Activated T-cell treated with anti-CD3 and anti-CD28 coated beads, Interleukin-2, amount 50 U/mL, for 72 hours (primary cell): Measurements from ENCODE around the gene NAGLU. TPM values are rescaled to one million over a fixed set of nuclear protein-coding genes. Genes with fewer than 3 reads are reported as not detected.
"Not testable (repeated sequence)": the region's sequence is repeated elsewhere in the genome, so short reads cannot be mapped to it uniquely, and the experiment has no call there.

ENCODE experiments used
- ATAC-seq, 2 donors: fragments of 150-1000 bp; cut with Tn5 transposase; replicated peaks in 1 of 2; 2 replicates each; pipeline ENCODE4 v1.10.0; 2021; ENCODE audit warnings: moderate library complexity in 2 of 2, mild to moderate bottlenecking in 1 of 2
- DNase-seq, 2 donors: peaks; one replicate each; pipeline ENCODE4 v3.0.0; 2021 to 2022; ENCODE audit warnings: mixed read lengths in 1 of 2
- H3K27ac Mint-ChIP-seq: one replicate; pipeline ENCODE4 v1.8.0; 2022; ENCODE audit warnings: mild to moderate bottlenecking, moderate library complexity, mixed read lengths
- H3K27me3 Mint-ChIP-seq: one replicate; pipeline ENCODE4 v1.8.0; 2022; ENCODE audit warnings: low read depth, mixed read lengths
- H3K36me3 Mint-ChIP-seq, 2 donors: one replicate each; pipeline ENCODE4 v1.8.0; 2022; ENCODE audit warnings: mixed read lengths in 2 of 2, mild to moderate bottlenecking in 1 of 2; ENCODE audit not compliant: insufficient read depth in 2 of 2
- H3K4me1 Mint-ChIP-seq: one replicate; pipeline ENCODE4 v1.8.0; 2022; ENCODE audit warnings: low read depth, mixed read lengths
- H3K4me3 Mint-ChIP-seq, 2 donors: one replicate each; pipeline ENCODE4 v1.8.0; 2022; ENCODE audit warnings: mild to moderate bottlenecking in 2 of 2, mixed read lengths in 2 of 2, moderate library complexity in 2 of 2
- H3K9me3 Mint-ChIP-seq, 2 donors: one replicate each; pipeline ENCODE4 v1.8.0; 2022; ENCODE audit warnings: mixed read lengths in 2 of 2
- total RNA-seq, 2 donors: library from RNA; stranded (reverse); gene quantifications; one replicate each; pipeline ENCODE4 v1.2.3, GENCODE V29; 2022

NAGLU gene
- total RNA-seq, 2 donors from 2014 or later, result 9.4 to 9.8 TPM

DNA sequence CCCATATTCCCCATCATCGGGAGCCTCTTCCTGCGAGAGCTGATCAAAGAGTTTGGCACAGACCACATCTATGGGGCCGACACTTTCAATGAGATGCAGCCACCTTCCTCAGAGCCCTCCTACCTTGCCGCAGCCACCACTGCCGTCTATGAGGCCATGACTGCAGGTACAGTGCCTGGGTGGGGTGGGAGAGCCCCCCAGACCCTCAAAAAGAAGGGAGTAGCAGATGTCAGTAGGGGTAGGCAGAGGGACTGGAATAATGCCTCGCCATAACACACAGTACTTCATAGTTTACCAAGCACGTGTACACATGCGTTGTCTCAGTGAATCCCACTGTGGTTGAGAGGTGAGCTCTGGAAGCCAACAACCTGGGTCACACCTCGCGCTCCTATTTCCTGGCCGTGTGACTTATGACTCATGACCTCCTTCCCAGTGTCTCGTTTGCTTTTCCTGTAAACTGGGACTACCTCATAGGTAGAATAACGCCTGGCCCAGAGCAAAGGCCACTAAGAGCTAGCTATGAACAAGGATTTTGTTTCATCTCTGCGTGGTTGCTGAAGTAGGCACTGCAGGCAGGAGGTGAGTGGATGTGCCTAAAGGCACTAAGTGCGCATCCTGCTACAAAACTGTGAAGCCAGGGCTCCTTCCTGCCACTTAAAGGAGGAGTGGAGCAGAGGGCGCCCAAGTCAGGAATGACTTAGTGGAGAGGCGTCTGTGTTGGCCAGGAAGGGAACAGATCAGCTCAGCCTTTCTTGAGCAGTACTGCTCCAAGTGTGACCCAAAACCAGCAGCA lies 5.2 kb downstream of the NAGLU start:
- ATAC-seq (peak; percentile 24 to 25), DNase-seq (no peak)
- H3K27ac Mint-ChIP-seq, result no peak overlapping the region
- no peaks in the 10 kb centered on the region for H3K27me3 Mint-ChIP-seq
- H3K4me3 Mint-ChIP-seq, result peak overlapping the region in 1 of 2 donors; percentile 35
- H3K36me3 Mint-ChIP-seq, result peaks cover 0 to 7% of the 10 kb centered on the region in 2 donors
- no peaks in the 10 kb centered on the region for H3K9me3 Mint-ChIP-seq
- peaks cover 39% of the 10 kb centered on the region for H3K4me1 Mint-ChIP-seq

DNA sequence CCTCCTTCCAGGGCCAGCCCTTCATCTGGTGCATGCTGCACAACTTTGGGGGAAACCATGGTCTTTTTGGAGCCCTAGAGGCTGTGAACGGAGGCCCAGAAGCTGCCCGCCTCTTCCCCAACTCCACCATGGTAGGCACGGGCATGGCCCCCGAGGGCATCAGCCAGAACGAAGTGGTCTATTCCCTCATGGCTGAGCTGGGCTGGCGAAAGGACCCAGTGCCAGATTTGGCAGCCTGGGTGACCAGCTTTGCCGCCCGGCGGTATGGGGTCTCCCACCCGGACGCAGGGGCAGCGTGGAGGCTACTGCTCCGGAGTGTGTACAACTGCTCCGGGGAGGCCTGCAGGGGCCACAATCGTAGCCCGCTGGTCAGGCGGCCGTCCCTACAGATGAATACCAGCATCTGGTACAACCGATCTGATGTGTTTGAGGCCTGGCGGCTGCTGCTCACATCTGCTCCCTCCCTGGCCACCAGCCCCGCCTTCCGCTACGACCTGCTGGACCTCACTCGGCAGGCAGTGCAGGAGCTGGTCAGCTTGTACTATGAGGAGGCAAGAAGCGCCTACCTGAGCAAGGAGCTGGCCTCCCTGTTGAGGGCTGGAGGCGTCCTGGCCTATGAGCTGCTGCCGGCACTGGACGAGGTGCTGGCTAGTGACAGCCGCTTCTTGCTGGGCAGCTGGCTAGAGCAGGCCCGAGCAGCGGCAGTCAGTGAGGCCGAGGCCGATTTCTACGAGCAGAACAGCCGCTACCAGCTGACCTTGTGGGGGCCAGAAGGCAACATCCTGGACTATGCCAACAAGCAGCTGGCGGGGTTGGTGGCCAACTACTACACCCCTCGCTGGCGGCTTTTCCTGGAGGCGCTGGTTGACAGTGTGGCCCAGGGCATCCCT lies 7.4 kb downstream of the NAGLU start:
- Mint-ChIP-seq H3K36me3 (peaks cover 0 to 7% of the 10 kb centered on the region in 2 donors), H3K27me3 (no peaks in the 10 kb centered on the region), H3K4me1 (peaks cover 24% of the 10 kb centered on the region), H3K27ac (no peak overlapping the region), H3K9me3 (no peaks in the 10 kb centered on the region), H3K4me3 (no peak overlapping the region)
- ATAC-seq (no peak), DNase-seq (no peak)

DNA sequence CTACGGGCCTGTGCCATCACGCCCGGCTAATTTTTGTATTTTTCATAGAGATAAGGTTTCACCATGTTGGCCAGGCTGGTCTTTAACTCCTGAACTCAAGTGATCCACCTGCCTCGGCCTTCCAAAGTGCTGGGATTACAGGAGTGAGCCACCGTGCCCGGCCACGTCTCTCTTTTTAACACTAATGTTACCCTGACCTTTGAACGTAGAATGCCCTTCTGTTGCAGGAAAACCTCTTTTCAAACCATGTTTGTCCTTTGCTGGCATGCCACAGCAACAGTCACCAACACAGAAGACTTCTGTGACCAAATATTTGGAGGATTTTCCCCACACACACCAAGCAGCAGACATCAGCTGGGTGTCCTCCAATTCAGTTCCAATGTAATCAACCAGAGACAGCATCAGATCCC lies 8.8 kb downstream of the NAGLU start:
- ATAC-seq (no peak), DNase-seq (no peak)
- peaks cover 26% of the 10 kb centered on the region for H3K4me1 Mint-ChIP-seq
- H3K27ac Mint-ChIP-seq, result no peak overlapping the region
- H3K27me3 Mint-ChIP-seq, result no peaks in the 10 kb centered on the region
- no peaks in the 10 kb centered on the region for H3K9me3 Mint-ChIP-seq
- no peaks in the 10 kb centered on the region for H3K36me3 Mint-ChIP-seq
- no peak overlapping the region for H3K4me3 Mint-ChIP-seq

DNA sequence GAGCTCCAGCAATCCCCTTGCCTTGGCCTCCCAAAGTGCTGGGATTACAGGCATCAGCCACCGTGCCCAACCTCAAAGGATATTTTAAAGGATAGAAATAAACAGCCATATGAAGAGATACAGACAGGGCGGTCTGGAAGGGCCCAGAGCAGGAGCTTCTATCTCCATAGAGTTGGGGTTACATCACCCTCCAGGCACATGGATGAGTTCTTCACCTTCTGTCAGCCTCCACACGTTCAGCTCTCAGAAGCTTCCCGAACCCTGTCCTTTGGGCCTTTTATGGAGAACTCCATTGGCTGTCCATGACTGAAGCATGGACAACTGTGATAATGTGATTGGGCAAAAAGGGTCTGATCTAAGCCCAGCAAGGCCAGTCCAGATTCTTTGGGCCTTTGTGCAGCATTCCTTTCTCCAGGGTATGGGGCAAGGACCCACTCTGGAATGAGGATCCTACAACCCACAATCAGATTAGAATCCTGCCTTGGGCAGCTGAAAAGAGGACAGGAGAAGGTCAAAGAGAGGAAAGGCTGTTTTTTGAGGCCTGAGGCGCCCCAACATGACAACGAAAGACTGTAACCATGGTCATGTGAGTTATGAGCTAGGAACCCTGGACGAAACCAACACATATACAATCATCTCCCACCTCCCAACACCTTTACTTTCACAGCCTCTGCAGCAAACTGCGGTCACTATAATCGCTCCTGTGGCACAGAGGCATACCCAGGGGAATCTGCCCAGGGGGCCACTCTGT lies 9.9 kb downstream of the NAGLU start:
- peaks cover 19% of the 10 kb centered on the region for H3K4me1 Mint-ChIP-seq
- H3K9me3 Mint-ChIP-seq, H3K36me3 Mint-ChIP-seq, H3K4me3 Mint-ChIP-seq, DNase-seq, H3K27me3 Mint-ChIP-seq, ATAC-seq, H3K27ac Mint-ChIP-seq: not testable (repeated sequence)

DNA sequence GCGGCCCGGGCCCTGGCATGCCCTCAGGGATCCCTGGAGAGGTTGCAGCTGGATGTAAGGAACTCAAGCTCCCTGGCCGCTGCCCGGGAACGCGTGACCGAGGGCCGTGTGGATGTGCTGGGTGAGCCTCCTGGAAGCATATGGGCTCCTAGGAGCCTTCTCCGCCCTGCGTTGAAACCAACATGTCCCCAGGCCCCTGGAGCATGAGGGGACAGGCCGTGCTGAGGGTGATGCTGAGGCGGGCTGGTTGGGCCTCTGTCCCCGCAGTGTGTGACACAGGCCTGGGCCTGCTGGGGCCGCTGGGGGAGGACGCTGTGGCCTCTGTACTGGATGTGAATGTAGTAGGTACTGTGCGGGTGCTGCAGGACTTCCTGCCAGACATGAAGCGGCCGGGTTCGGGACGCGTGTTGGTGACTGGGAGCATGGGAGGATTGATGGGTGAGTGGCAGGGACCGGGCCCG lies 11.0 kb downstream of the NAGLU start:
- ATAC-seq (no peak), DNase-seq (no peak)
- H3K4me3 Mint-ChIP-seq, result peak overlapping the region in 1 of 2 donors; percentile 12
- no peaks in the 10 kb centered on the region for H3K9me3 Mint-ChIP-seq
- H3K36me3 Mint-ChIP-seq, result no peaks in the 10 kb centered on the region
- peaks cover 14% of the 10 kb centered on the region for H3K4me1 Mint-ChIP-seq
- no peak overlapping the region for H3K27ac Mint-ChIP-seq
- H3K27me3 Mint-ChIP-seq, result no peaks in the 10 kb centered on the region

DNA sequence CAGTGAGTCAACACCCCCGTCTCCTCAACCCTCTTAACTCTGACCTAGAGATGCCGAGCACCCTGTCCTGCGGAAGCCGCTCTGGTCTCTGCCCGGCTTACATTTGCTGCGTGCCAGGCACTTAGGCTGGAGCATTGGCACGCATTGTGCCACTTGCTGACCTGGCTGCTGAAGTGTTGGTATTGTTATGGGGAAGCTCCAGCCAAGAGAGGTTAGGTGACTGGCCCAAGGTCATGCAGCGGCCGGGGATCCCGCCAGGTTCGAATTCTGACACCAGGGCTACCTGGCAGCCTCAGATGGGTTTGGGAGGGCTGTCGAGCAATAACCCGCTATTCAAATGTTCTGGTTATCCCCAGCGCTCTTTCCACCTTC lies 11.6 kb downstream of the NAGLU start:
- no peak for DNase-seq
- H3K4me3 Mint-ChIP-seq, result peak overlapping the region in 1 of 2 donors; percentile 56

DNA sequence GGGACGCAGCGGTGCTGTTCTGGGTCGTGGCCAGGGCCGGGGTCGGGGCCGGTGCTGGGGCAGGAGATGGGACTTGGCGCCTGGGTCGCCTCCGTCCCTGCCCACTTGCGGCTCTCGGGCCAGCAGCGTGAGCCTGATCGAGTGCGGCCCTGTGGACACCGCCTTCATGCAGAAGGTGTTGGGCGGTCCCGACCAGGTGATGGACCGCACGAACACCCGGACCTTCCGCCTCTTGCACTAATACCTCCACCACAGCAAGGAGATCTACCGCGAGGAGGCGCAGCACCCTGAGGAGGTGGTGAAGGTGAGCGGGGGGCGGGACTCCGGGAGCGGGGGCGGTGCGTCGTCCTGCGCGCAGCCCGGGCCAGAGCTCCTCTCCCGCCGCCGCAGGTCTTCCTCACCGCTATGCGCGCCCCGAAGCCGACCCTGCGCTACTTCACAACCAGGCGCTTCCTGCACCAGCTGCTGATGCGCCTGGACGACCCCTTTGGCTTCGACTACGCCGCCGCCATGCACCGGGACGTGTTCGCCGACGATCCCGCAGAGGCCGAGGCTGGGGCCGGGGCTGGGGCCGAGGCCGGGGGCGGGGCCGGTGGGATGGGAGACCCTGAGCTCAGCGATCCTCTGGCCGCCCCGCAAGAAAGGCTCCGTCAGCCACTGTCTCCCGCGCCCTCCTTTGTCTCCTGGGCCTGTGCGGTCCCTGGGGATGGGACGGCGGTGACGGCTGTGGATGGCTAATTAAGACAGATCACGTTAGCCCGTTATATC lies 12.2 kb downstream of the NAGLU start:
- no peak overlapping the region for H3K27ac Mint-ChIP-seq
- no peaks in the 10 kb centered on the region for H3K9me3 Mint-ChIP-seq
- H3K4me3 Mint-ChIP-seq, result peak overlapping the region; percentile 35 to 56
- DNase-seq (peak; percentile 82 to 91), ATAC-seq (peak; percentile 84 to 90)
- H3K36me3 Mint-ChIP-seq, result no peaks in the 10 kb centered on the region
- no peaks in the 10 kb centered on the region for H3K27me3 Mint-ChIP-seq
- H3K4me1 Mint-ChIP-seq, result peaks cover 22% of the 10 kb centered on the region

More for the DNA sequence above, 11.6 kb downstream of the NAGLU start:
- H3K27me3 Mint-ChIP-seq, result no peaks in the 10 kb centered on the region
- H3K27ac Mint-ChIP-seq, result no peak overlapping the region
- H3K9me3 Mint-ChIP-seq, result no peaks in the 10 kb centered on the region
- no peaks in the 10 kb centered on the region for H3K36me3 Mint-ChIP-seq
- no peak for ATAC-seq
- H3K4me1 Mint-ChIP-seq, result peaks cover 18% of the 10 kb centered on the region

DNA sequence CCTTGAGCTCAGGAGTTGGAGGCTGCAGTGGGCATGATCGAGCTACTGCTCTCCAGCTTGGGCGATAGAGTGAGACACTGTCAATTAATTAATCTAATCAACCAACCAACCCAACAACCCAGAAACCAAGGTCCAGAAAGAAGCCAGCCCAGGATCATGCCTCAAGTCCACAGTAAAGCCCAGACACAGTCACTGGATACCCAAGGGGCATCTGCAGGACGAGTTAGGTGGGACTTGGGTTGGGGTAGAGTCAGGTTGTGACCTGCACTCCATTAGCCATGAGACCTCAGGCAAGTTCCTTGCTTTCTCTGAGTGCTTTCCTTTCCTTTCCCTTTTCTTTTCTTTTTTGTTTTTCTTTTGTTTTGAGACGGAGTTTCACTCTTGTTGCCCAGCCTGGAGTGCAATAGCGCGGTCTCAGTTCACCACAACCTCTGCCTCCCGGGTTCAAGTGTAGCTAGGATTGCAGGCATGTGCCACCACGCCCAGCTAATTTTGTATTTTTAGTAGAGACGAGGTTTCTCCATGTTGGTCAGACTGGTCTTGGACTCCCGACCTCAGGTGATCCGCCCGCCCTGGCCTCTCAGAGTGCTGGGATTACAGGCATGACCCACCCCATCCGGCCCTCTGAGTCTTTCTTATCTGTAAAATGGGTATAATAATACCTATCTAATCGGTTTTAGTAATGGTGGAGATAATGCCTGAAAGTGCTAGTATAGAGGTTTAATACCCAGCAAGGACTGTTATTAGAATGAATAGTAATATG lies 13.1 kb downstream of the NAGLU start:
- ATAC-seq, result no peak
- Mint-ChIP-seq H3K27ac (no peak overlapping the region), H3K27me3 (no peaks in the 10 kb centered on the region), H3K9me3 (no peaks in the 10 kb centered on the region), H3K4me3 (peak overlapping the region; percentile 35 to 56), H3K4me1 (peaks cover 22% of the 10 kb centered on the region), H3K36me3 (no peaks in the 10 kb centered on the region)
- no peak for DNase-seq

DNA sequence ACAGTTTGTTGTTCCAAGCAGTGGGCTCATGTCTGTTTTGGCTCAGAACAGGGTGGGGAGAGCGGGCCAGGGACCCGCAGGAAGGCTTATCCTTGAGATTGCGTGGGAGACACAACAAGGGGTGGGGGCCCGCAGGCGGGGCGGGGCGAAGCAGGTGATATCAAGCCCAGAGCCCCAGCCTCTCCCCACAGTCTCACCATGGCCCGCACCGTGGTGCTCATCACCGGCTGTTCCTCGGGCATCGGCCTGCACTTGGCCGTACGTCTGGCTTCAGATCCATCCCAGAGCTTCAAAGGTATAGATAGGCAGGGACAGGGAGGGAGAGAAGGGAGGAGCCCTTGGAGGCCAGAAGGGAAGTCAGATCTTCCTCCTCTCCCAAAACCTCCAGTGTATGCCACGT lies 16.7 kb downstream of the NAGLU start, which contains the start of gene HSD17B1:
Gene HSD17B1 (plus strand): TSS at position 188 of the 400 bp plus-strand sequence. CDS start 11 bp downstream, at position 199.
- not testable (repeated sequence) for H3K27me3 Mint-ChIP-seq, DNase-seq, ATAC-seq, H3K27ac Mint-ChIP-seq, H3K36me3 Mint-ChIP-seq, H3K9me3 Mint-ChIP-seq
- peak within 1 kb of the TSS; percentile 88 to 94 for H3K4me3 Mint-ChIP-seq
- peaks cover 30% of the 10 kb centered on the region for H3K4me1 Mint-ChIP-seq

DNA sequence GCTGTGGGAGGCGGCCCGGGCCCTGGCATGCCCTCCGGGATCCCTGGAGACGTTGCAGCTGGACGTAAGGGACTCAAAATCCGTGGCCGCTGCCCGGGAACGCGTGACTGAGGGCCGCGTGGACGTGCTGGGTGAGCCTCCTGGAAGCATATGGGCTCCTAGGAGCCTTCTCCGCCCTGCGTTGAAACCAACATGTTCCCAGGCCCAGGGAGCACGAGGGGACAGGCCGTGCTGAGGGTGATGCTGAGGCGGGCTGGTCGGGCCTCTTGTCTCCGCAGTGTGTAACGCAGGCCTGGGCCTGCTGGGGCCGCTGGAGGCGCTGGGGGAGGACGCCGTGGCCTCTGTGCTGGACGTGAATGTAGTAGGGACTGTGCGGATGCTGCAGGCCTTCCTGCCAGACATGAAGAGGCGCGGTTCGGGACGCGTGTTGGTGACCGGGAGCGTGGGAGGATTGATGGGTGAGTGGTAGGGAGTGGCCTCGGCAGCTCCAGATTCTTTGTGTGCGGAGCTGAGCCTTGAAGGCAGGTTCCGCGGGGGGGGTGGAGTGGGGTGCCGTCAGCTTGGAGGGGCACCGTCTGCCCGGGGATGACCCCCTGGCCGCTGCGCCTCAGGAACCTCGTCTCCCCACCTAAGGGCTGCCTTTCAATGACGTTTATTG lies 17.2 kb downstream of the NAGLU start:
- no peaks in the 10 kb centered on the region for H3K9me3 Mint-ChIP-seq
- H3K4me1 Mint-ChIP-seq, result peaks cover 30% of the 10 kb centered on the region
- H3K27ac Mint-ChIP-seq, result no peak overlapping the region
- H3K36me3 Mint-ChIP-seq, result no peaks in the 10 kb centered on the region
- no peak for DNase-seq
- no peaks in the 10 kb centered on the region for H3K27me3 Mint-ChIP-seq
- H3K4me3 Mint-ChIP-seq, result peak overlapping the region; percentile 88 to 94
- ATAC-seq, result no peak

DNA sequence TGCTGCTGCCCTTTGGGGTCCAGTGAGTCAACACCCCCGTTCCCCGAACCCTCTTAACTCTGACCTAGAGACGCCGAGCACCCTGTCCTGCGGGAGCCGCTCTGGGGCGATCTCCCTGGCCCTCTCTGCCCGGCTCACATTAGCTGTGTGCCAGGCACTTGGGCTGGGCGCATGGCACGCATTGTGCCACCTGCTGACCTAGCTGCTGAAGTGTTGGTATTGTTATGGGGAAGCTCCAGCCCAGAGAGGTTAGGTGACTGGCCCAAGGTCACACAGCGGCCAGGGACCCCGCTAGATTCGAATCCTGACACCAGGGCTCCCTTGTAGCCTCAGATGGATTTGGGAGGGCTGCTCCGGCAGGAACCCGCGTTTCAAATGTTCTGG lies 17.8 kb downstream of the NAGLU start:
- no peaks in the 10 kb centered on the region for H3K9me3 Mint-ChIP-seq
- peaks cover 27% of the 10 kb centered on the region for H3K4me1 Mint-ChIP-seq
- H3K27me3 Mint-ChIP-seq, result no peaks in the 10 kb centered on the region
- no peak for ATAC-seq
- H3K27ac Mint-ChIP-seq, result no peak overlapping the region
- peak overlapping the region; percentile 88 to 94 for H3K4me3 Mint-ChIP-seq
- DNase-seq, result peak in 1 of 2 donors; percentile 16
- H3K36me3 Mint-ChIP-seq, result no peaks in the 10 kb centered on the region
